ENCODE results near the gene KCTD12. TPM values are rescaled to one million over a fixed set of nuclear protein-coding genes. Genes with fewer than 3 reads are reported as not detected.

The KCTD12 gene
- total RNA-seq, 1 donor from 2014 or later = 57.2 TPM

- H3K4me1 ChIP-seq = no peaks in the 10 kb centered on the region
- H3K27me3 ChIP-seq = no peaks in the 10 kb centered on the region
- H3K9me3 ChIP-seq = no peaks in the 10 kb centered on the region
- intact Hi-C loops (cut with DNase I) = no loop called here
- no peak for DNase-seq (ENCODE audit: extremely low spot score in 2 of 2)
- no peaks in the 10 kb centered on the region for H3K36me3 ChIP-seq
- TF ChIP-seq POLR2AphosphoS5 (IDR thresholded peaks at IDR 0.05; ENCODE audit: insufficient read depth in 1 of 2, low read depth in 1 of 2) (no peak), POLR2A (IDR thresholded peaks at IDR 0.05) (no peak), CTCF (IDR thresholded peaks at IDR 0.05) (no peak)
- H3K4me3 ChIP-seq = no peak overlapping the region
- H3K27ac ChIP-seq = no peak overlapping the region
Measured at GRCh38 chr13:76894401-76895110, 8.4 kb upstream of the KCTD12 start.

GRCh38 chr13:76892488-76892887 lies 6.3 kb upstream of the KCTD12 start:
- TF ChIP-seq POLR2AphosphoS5 (IDR thresholded peaks at IDR 0.05; ENCODE audit: insufficient read depth in 1 of 2, low read depth in 1 of 2) (no peak), POLR2A (IDR thresholded peaks at IDR 0.05) (no peak), CTCF (IDR thresholded peaks at IDR 0.05) (no peak)
- H3K4me1 ChIP-seq = no peaks in the 10 kb centered on the region
- H3K27ac ChIP-seq = no peak overlapping the region
- no peaks in the 10 kb centered on the region for H3K27me3 ChIP-seq
- intact Hi-C loops (cut with DNase I) = no loop called here
- DNase-seq (ENCODE audit: extremely low spot score in 2 of 2) = no peak
- H3K9me3 ChIP-seq = no peaks in the 10 kb centered on the region
- no peak overlapping the region for H3K4me3 ChIP-seq
- no peaks in the 10 kb centered on the region for H3K36me3 ChIP-seq

GRCh38 chr13:76890021-76890420 lies 3.8 kb upstream of the KCTD12 start:
- TF ChIP-seq CTCF (IDR thresholded peaks at IDR 0.05) (no peak), POLR2AphosphoS5 (IDR thresholded peaks at IDR 0.05; ENCODE audit: insufficient read depth in 1 of 2, low read depth in 1 of 2) (no peak), POLR2A (IDR thresholded peaks at IDR 0.05) (no peak)
- no peak overlapping the region for H3K4me3 ChIP-seq
- no peaks in the 10 kb centered on the region for H3K27me3 ChIP-seq
- no peak overlapping the region for H3K27ac ChIP-seq
- no peaks in the 10 kb centered on the region for H3K9me3 ChIP-seq
- DNase-seq (ENCODE audit: extremely low spot score in 2 of 2) = no peak
- intact Hi-C loops (cut with DNase I) = no loop called here
- H3K36me3 ChIP-seq = no peaks in the 10 kb centered on the region
- peaks cover under 1% of the 10 kb centered on the region for H3K4me1 ChIP-seq

- intact Hi-C loops (cut with DNase I) = no loop called here
- H3K36me3 ChIP-seq = no peaks in the 10 kb centered on the region
- H3K4me3 ChIP-seq = no peak overlapping the region
- no peak for TF ChIP-seq CTCF (IDR thresholded peaks at IDR 0.05)
- no peak for TF ChIP-seq POLR2AphosphoS5 (IDR thresholded peaks at IDR 0.05; ENCODE audit: insufficient read depth in 1 of 2, low read depth in 1 of 2)
- H3K4me1 ChIP-seq = peaks cover 5% of the 10 kb centered on the region
- H3K27me3 ChIP-seq = no peaks in the 10 kb centered on the region
- no peak for DNase-seq (ENCODE audit: extremely low spot score in 2 of 2)
- no peaks in the 10 kb centered on the region for H3K9me3 ChIP-seq
- no peak overlapping the region for H3K27ac ChIP-seq
Measured at GRCh38 chr13:76889254-76889653, 3.0 kb upstream of the KCTD12 start.

GRCh38 chr13:76888421-76888820 lies 2.2 kb upstream of the KCTD12 start:
- Histone ChIP-seq H3K4me1 (peaks cover 5% of the 10 kb centered on the region), H3K36me3 (no peaks in the 10 kb centered on the region), H3K27me3 (no peaks in the 10 kb centered on the region), H3K27ac (no peak overlapping the region), H3K9me3 (no peaks in the 10 kb centered on the region), H3K4me3 (no peak overlapping the region)
- intact Hi-C loops (cut with DNase I) = no loop called here
- DNase-seq (ENCODE audit: extremely low spot score in 2 of 2) = no peak
- TF ChIP-seq CTCF (IDR thresholded peaks at IDR 0.05) (no peak), POLR2A (IDR thresholded peaks at IDR 0.05) (no peak), POLR2AphosphoS5 (IDR thresholded peaks at IDR 0.05; ENCODE audit: insufficient read depth in 1 of 2, low read depth in 1 of 2) (no peak)

Measured in vagina (tissue), 2 donors.